Spinal cord (tissue), 10 donors: ENCODE data around the gene DENND10. TPM values are rescaled to one million over a fixed set of nuclear protein-coding genes. Genes with fewer than 3 reads are reported as not detected.

ENCODE experiments used
- DNase-seq, 6 donors: peaks; one replicate each; pipeline versions ENCODE4 v3.0.0 to v3.0.0-alpha.2; 2013 to 2015; ENCODE audit warnings: low spot score in 6 of 6, low read depth in 4 of 6
- H3K27ac ChIP-seq: one replicate; pipeline ENCODE4 v1.5.1; 2013; ENCODE audit warnings: low read depth, low read length, control low read depth
- H3K27me3 ChIP-seq: one replicate; pipeline ENCODE4 v1.6.1; 2013; ENCODE audit warnings: low read length; ENCODE audit not compliant: control insufficient read depth, insufficient read depth
- H3K36me3 ChIP-seq: one replicate; pipeline ENCODE4 v1.6.1; 2013; ENCODE audit warnings: low read length; ENCODE audit not compliant: control insufficient read depth, insufficient read depth
- H3K4me1 ChIP-seq: one replicate; pipeline ENCODE4 v1.6.1; 2013; ENCODE audit warnings: low read length; ENCODE audit not compliant: control insufficient read depth, insufficient read depth
- H3K4me3 ChIP-seq: one replicate; pipeline ENCODE4 v1.5.1; 2013; ENCODE audit warnings: low read depth, low read length, control low read depth
- H3K9me3 ChIP-seq: one replicate; pipeline ENCODE4 v1.6.1; 2013; ENCODE audit warnings: low read length; ENCODE audit not compliant: control insufficient read depth, insufficient read depth
- WGBS: methylation state at CpG from one replicate; pipeline ENCODE4 v1.1.5; 2013; ENCODE audit warnings: missing lambda C conversion rate; ENCODE audit not compliant: insufficient coverage; 5-methylcytosine and 5-hydroxymethylcytosine counted together
- polyA plus RNA-seq, 2 donors: library from polyadenylated mRNA; unstranded; fragments of 120-200 nt; gene quantifications; one replicate each; pipeline ENCODE4 v1.2.1, GENCODE V29; 2013; ENCODE audit not compliant: insufficient read length in 2 of 2
- total RNA-seq, 2 donors: library from RNA; depleted of rRNA in 1 of 2; stranded (reverse); fragments of 120-200 nt in 1 of 2; fragments of >200 nt in 1 of 2; gene quantifications; one replicate each; pipeline versions ENCODE4 v1.2.3 to v1.2.4, GENCODE V29; 2013 to 2014
- donor health status: healthy.

Gene DENND10
- total and polyA plus RNA-seq, 4 donors, result 47.4 to 61.3 (median 53.2) TPM

- Histone ChIP-seq H3K36me3 (peaks cover 25% of the 10 kb centered on the region), H3K9me3 (no peaks in the 10 kb centered on the region), H3K4me3 (no peak overlapping the region), H3K27ac (no peak overlapping the region), H3K27me3 (no peaks in the 10 kb centered on the region), H3K4me1 (peaks cover 26% of the 10 kb centered on the region)
- DNase-seq, result peak in 1 of 6 donors; percentile 56
- WGBS, result 27% methylated on average over 10 of the region's 11 CpGs
Measured at GRCh38 chr10:119161680-119162451, 58.0 kb downstream of the DENND10 start.

- 58% methylated on average over 2 of the region's 5 CpGs for WGBS
- H3K4me1 ChIP-seq, result peaks cover 26% of the 10 kb centered on the region
Measured at GRCh38 chr10:119162452-119163092, 58.7 kb downstream of the DENND10 start.

GRCh38 chr10:119165171-119166117, 61.5 kb downstream of the DENND10 start, which contains the start of gene SFXN4:
TSS of gene SFXN4 (minus strand) at chr10:119165714. CDS start at chr10:119165647, 67 bp downstream.
- WGBS, result under 1% methylated on average over 89 of the region's 90 CpGs
- H3K4me1 ChIP-seq, result peaks cover 26% of the 10 kb centered on the region
- peak within 1 kb of the TSS; percentile 77 for H3K4me3 ChIP-seq
- H3K9me3 ChIP-seq, result no peaks in the 10 kb centered on the region
- H3K27me3 ChIP-seq, result no peaks in the 10 kb centered on the region
- peak in 5 of 6 donors; percentile 56 to 91 (median 62) for DNase-seq
- peaks cover 20% of the 10 kb centered on the region for H3K36me3 ChIP-seq
- H3K27ac ChIP-seq, result peak within 1 kb of the TSS; percentile 77

More at GRCh38 chr10:119162452-119163092, 58.7 kb downstream of the DENND10 start:
- H3K36me3 ChIP-seq, result peaks cover 28% of the 10 kb centered on the region
- no peak for DNase-seq
- no peaks in the 10 kb centered on the region for H3K27me3 ChIP-seq
- no peak overlapping the region for H3K27ac ChIP-seq
- H3K9me3 ChIP-seq, result no peaks in the 10 kb centered on the region
- H3K4me3 ChIP-seq, result no peak overlapping the region

GRCh38 chr10:119166118-119166500, 62.2 kb downstream of the DENND10 start:
- Histone ChIP-seq H3K4me3 (peak overlapping the region; percentile 77), H3K9me3 (no peaks in the 10 kb centered on the region), H3K27ac (peak overlapping the region; percentile 77), H3K4me1 (peaks cover 26% of the 10 kb centered on the region), H3K27me3 (no peaks in the 10 kb centered on the region), H3K36me3 (peaks cover 27% of the 10 kb centered on the region)
- 58% methylated on average over 5 of the region's 7 CpGs for WGBS
- DNase-seq, result no peak

GRCh38 chr10:119166564-119166963, 62.7 kb downstream of the DENND10 start:
- no peak overlapping the region for H3K27ac ChIP-seq
- 73% methylated on average over 8 of the region's 8 CpGs for WGBS

GRCh38 chr10:119167041-119167440, 63.1 kb downstream of the DENND10 start:
- Histone ChIP-seq H3K4me1 (peaks cover 20% of the 10 kb centered on the region), H3K9me3 (no peaks in the 10 kb centered on the region), H3K4me3 (no peak overlapping the region), H3K36me3 (peaks cover 34% of the 10 kb centered on the region), H3K27ac (no peak overlapping the region), H3K27me3 (no peaks in the 10 kb centered on the region)
- DNase-seq, result no peak
- WGBS, result 81% methylated on average over 7 of the region's 8 CpGs

More at GRCh38 chr10:119166564-119166963, 62.7 kb downstream of the DENND10 start:
- Histone ChIP-seq H3K4me1 (peaks cover 24% of the 10 kb centered on the region), H3K9me3 (no peaks in the 10 kb centered on the region), H3K27me3 (no peaks in the 10 kb centered on the region), H3K4me3 (no peak overlapping the region), H3K36me3 (peaks cover 30% of the 10 kb centered on the region)
- no peak for DNase-seq

- DNase-seq, result no peak
- WGBS, result 40% methylated on average over 1 of the region's 2 CpGs
- peaks cover 48% of the 10 kb centered on the region for H3K36me3 ChIP-seq
Measured at GRCh38 chr10:119174109-119174508, 70.2 kb downstream of the DENND10 start.

GRCh38 chr10:119176166-119176565, 72.3 kb downstream of the DENND10 start:
- no peak overlapping the region for H3K27ac ChIP-seq
- no peaks in the 10 kb centered on the region for H3K27me3 ChIP-seq
- peaks cover 21% of the 10 kb centered on the region for H3K4me1 ChIP-seq
- H3K36me3 ChIP-seq, result peaks cover 31% of the 10 kb centered on the region
- no peaks in the 10 kb centered on the region for H3K9me3 ChIP-seq
- H3K4me3 ChIP-seq, result no peak overlapping the region
- no peak for DNase-seq
- no CpG with 5 or more reads among the region's 6 CpGs for WGBS

More at GRCh38 chr10:119174109-119174508, 70.2 kb downstream of the DENND10 start:
- Histone ChIP-seq H3K4me3 (no peak overlapping the region), H3K4me1 (peaks cover 15% of the 10 kb centered on the region), H3K27me3 (no peaks in the 10 kb centered on the region), H3K9me3 (no peaks in the 10 kb centered on the region), H3K27ac (no peak overlapping the region)

- Histone ChIP-seq H3K9me3 (no peaks in the 10 kb centered on the region), H3K27me3 (no peaks in the 10 kb centered on the region), H3K4me3 (peak overlapping the region; percentile 96), H3K36me3 (peaks cover 22% of the 10 kb centered on the region), H3K4me1 (peaks cover 21% of the 10 kb centered on the region), H3K27ac (peak overlapping the region; percentile 99)
- DNase-seq, result no peak
- 20% methylated on average over 19 of the region's 21 CpGs for WGBS
Measured at GRCh38 chr10:119177708-119178371, 73.9 kb downstream of the DENND10 start.
